H1 (cell line): ENCODE data around the gene DNM2. TPM values are rescaled to one million over a fixed set of nuclear protein-coding genes. Genes with fewer than 3 reads are reported as not detected.

Experiments used
- CTCF ChIA-PET: fragments of 300-600 bp; sonication (Branson Sonifier 250); formaldehyde crosslinking; loops from one replicate; lab custom pipeline; 2021; ENCODE audit not compliant: partially characterized antibody; lab: Charles Lee
- POLR2A ChIA-PET: fragments of 300-600 bp; sonication (Branson Sonifier 250); formaldehyde crosslinking; loops from one replicate; lab custom pipeline; 2021; ENCODE audit warnings: inconsistent platforms; ENCODE audit not compliant: partially characterized antibody; lab: Charles Lee
- DNase-seq, 2 experiments: peaks; one replicate each; pipeline versions ENCODE4 v3.0.0 to v3.0.0-alpha.2; 2010 to 2022; ENCODE audit warnings: low spot score in 2 of 2, low read depth in 1 of 2, mixed read lengths in 1 of 2
- FAIRE-seq: peaks from 2 replicates; lab custom pipeline; 2011; peaks lifted over from hg19 to GRCh38; lab: Jason Lieb, UNC
- H2AFZ ChIP-seq: 2 replicates; pipeline ENCODE4 v1.8.1; 2012; ENCODE audit warnings: low read length, inconsistent platforms
- H2AK5ac ChIP-seq: 2 replicates; pipeline ENCODE4 v1.6.1; 2013; ENCODE audit warnings: low read depth, low read length
- H2BK120ac ChIP-seq: replicated peaks from 2 replicates; pipeline ENCODE3; 2013; ENCODE audit warnings: low read depth, low read length, inconsistent platforms
- H2BK12ac ChIP-seq: 2 replicates; pipeline ENCODE4 v1.6.1; 2013; ENCODE audit warnings: low read depth, low read length
- H2BK15ac ChIP-seq: 2 replicates; pipeline ENCODE4 v1.6.1; 2013; ENCODE audit warnings: low read length
- H2BK20ac ChIP-seq: 2 replicates; pipeline ENCODE4 v1.6.1; 2013; ENCODE audit warnings: low read length
- H2BK5ac ChIP-seq: 2 replicates; pipeline ENCODE4 v1.6.1; 2013; ENCODE audit warnings: low read depth, low read length
- H3K14ac ChIP-seq: 2 replicates; pipeline ENCODE4 v1.6.1; 2013; ENCODE audit warnings: inconsistent platforms; ENCODE audit not compliant: insufficient read length
- H3K18ac ChIP-seq: 2 replicates; pipeline ENCODE4 v1.6.1; 2013; ENCODE audit warnings: low read length; ENCODE audit errors: extremely low read depth
- H3K23ac ChIP-seq: 2 replicates; pipeline ENCODE4 v1.6.1; 2013; ENCODE audit warnings: inconsistent platforms; ENCODE audit not compliant: insufficient read length
- H3K23me2 ChIP-seq: 2 replicates; pipeline ENCODE4 v1.6.1; 2013; ENCODE audit warnings: low read depth, low read length
- H3K27ac ChIP-seq: 2 replicates; pipeline ENCODE4 v1.6.1; 2011; ENCODE audit warnings: low read depth, low read length, inconsistent platforms
- H3K27me3 ChIP-seq, 4 experiments: replicated peaks in 1 of 4; 1 replicate in 1 of 4; 2 replicates in 3 of 4; pipeline versions ENCODE4 v1.6.1 to v1.8.1; 2011 to 2013; ENCODE audit warnings: low read length in 3 of 4, mild to moderate bottlenecking in 3 of 4, inconsistent platforms in 2 of 4, mixed read lengths in 2 of 4, moderate library complexity in 1 of 4; ENCODE audit not compliant: control insufficient read depth in 3 of 4, insufficient read depth in 3 of 4; ENCODE audit errors: extremely low read depth in 1 of 4
- H3K36me3 ChIP-seq, 4 experiments: 2 replicates each; pipeline versions ENCODE4 v1.6.1 to v1.8.1; 2011 to 2013; ENCODE audit warnings: mild to moderate bottlenecking in 4 of 4, low read length in 3 of 4, moderate library complexity in 2 of 4, control low read depth in 1 of 4, inconsistent platforms in 1 of 4; ENCODE audit not compliant: insufficient read depth in 4 of 4, control insufficient read depth in 2 of 4
- H3K4ac ChIP-seq: replicated peaks from 2 replicates; pipeline ENCODE3; 2013; ENCODE audit warnings: low read length, low read depth, mixed read lengths, inconsistent platforms; ENCODE audit not compliant: insufficient read length
- H3K4me1 ChIP-seq, 4 experiments: replicated peaks in 1 of 4; 1 replicate in 1 of 4; 2 replicates in 3 of 4; pipeline versions ENCODE4 v1.6.1 to v1.8.1; 2011 to 2013; ENCODE audit warnings: low read length in 3 of 4, inconsistent platforms in 2 of 4, mixed read lengths in 1 of 4; ENCODE audit not compliant: insufficient read depth in 4 of 4, control insufficient read depth in 3 of 4
- H3K4me2 ChIP-seq, 2 experiments: 2 replicates each; pipeline versions ENCODE4 v1.6.1 to v1.8.1; 2011 to 2013; ENCODE audit warnings: low read depth in 2 of 2, low read length in 2 of 2, control low read depth in 1 of 2, inconsistent platforms in 1 of 2, mild to moderate bottlenecking in 1 of 2; ENCODE audit not compliant: insufficient read depth in 1 of 2
- H3K4me3 ChIP-seq, 4 experiments: fragments of 200-600, 300-600 bp in 1 of 4; sonication (generic), shearing (Covaris generic), sonication (Bioruptor Twin) in 1 of 4; 2 replicates each; pipeline versions ENCODE4 v1.5.1 to v1.8.1; 2011 to 2016; ENCODE audit warnings: low read length in 4 of 4, low read depth in 3 of 4, control low read depth in 2 of 4, inconsistent platforms in 2 of 4, mild to moderate bottlenecking in 2 of 4, mixed read lengths in 1 of 4, moderate library complexity in 1 of 4; ENCODE audit not compliant: insufficient read depth in 2 of 4; ENCODE audit errors: extremely low read depth in 1 of 4
- H3K56ac ChIP-seq: replicated peaks from 2 replicates; pipeline ENCODE3; 2013; ENCODE audit warnings: low read depth, mild to moderate bottlenecking, mixed read lengths, low read length, inconsistent platforms; ENCODE audit not compliant: insufficient read length
- H3K79me1 ChIP-seq: 2 replicates; pipeline ENCODE4 v1.6.1; 2013; ENCODE audit warnings: low read depth, low read length, control low read depth
- H3K79me2 ChIP-seq, 2 experiments: 2 replicates each; pipeline versions ENCODE4 v1.6.1 to v1.8.1; 2012 to 2013; ENCODE audit warnings: low read length in 2 of 2, mild to moderate bottlenecking in 2 of 2, inconsistent platforms in 1 of 2; ENCODE audit not compliant: insufficient read depth in 2 of 2, control insufficient read depth in 1 of 2
- H3K9ac ChIP-seq, 4 experiments: replicated peaks in 1 of 4; 1 replicate in 1 of 4; 2 replicates in 3 of 4; pipeline versions ENCODE4 v1.6.1 to v1.8.1; 2011 to 2013; ENCODE audit warnings: low read depth in 3 of 4, low read length in 3 of 4, control low read depth in 2 of 4, mild to moderate bottlenecking in 2 of 4, moderate library complexity in 2 of 4, inconsistent platforms in 1 of 4; ENCODE audit errors: extremely low read depth in 1 of 4
- H3K9me3 ChIP-seq, 2 experiments: 2 replicates each; pipeline versions ENCODE4 v1.6.1 to v1.8.1; 2012 to 2013; ENCODE audit warnings: mild to moderate bottlenecking in 2 of 2, moderate library complexity in 2 of 2, control low read depth in 1 of 2, inconsistent platforms in 1 of 2, low read depth in 1 of 2, low read length in 1 of 2, mixed read lengths in 1 of 2; ENCODE audit not compliant: insufficient read depth in 2 of 2
- H4K20me1 ChIP-seq, 2 experiments: replicated peaks in 1 of 2; 2 replicates each; pipeline versions ENCODE3 to v1.8.1; 2011 to 2013; ENCODE audit warnings: inconsistent platforms in 2 of 2, low read length in 2 of 2, mild to moderate bottlenecking in 1 of 2; ENCODE audit not compliant: insufficient read depth in 2 of 2, control insufficient read depth in 1 of 2
- H4K5ac ChIP-seq: 2 replicates; pipeline ENCODE4 v1.6.1; 2013; ENCODE audit warnings: low read length, low read depth, mixed read lengths, inconsistent platforms; ENCODE audit not compliant: insufficient read length
- H4K8ac ChIP-seq: 2 replicates; pipeline ENCODE4 v1.8.0; 2013; ENCODE audit warnings: mild to moderate bottlenecking, moderate library complexity, low read length, inconsistent platforms; ENCODE audit not compliant: insufficient read depth; ENCODE audit errors: extremely low read depth
- H4K91ac ChIP-seq: replicated peaks from 2 replicates; pipeline ENCODE3; 2013; ENCODE audit warnings: low read length, mixed read lengths, inconsistent platforms; ENCODE audit not compliant: insufficient read length
- CHD1 ChIP-seq: IDR thresholded peaks from 2 replicates; pipeline ENCODE4 v1.6.1; 2012; ENCODE audit warnings: low read depth, low read length, improper control_type of control experiment
- EGR1 ChIP-seq: IDR thresholded peaks from 2 replicates; pipeline ENCODE4 v1.6.1; 2011; ENCODE audit warnings: low read depth, low read length, borderline replicate concordance
- EP300 ChIP-seq, 2 experiments: IDR thresholded peaks; 1 replicate in 1 of 2; 2 replicates in 1 of 2; pipeline ENCODE4 v1.6.1; 2011 to 2012; ENCODE audit warnings: low read depth in 2 of 2, low read length in 2 of 2, mild to moderate bottlenecking in 2 of 2, borderline replicate concordance in 1 of 2, inconsistent platforms in 1 of 2, moderate library complexity in 1 of 2
- KDM4A ChIP-seq: IDR thresholded peaks from one replicate; pipeline ENCODE4 v1.7.1; 2012; ENCODE audit warnings: low read depth, mild to moderate bottlenecking, moderate library complexity, low read length, inconsistent platforms; ENCODE audit not compliant: severe bottlenecking
- MAFK ChIP-seq: IDR thresholded peaks from 2 replicates; pipeline ENCODE4 v1.6.1; 2012; ENCODE audit warnings: low read depth, mild to moderate bottlenecking, improper control_type of control experiment, low read length
- POLR2A ChIP-seq, 2 experiments: IDR thresholded peaks; 1 replicate in 1 of 2; 2 replicates in 1 of 2; pipeline ENCODE4 v1.6.1; 2011; ENCODE audit warnings: low read depth in 2 of 2, low read length in 2 of 2, mild to moderate bottlenecking in 2 of 2; ENCODE audit errors: control extremely low read depth in 1 of 2
- POLR2AphosphoS5 ChIP-seq: IDR thresholded peaks from 2 replicates; pipeline ENCODE4 v1.6.1; 2011; ENCODE audit warnings: low read depth, low read length
- SIX5 ChIP-seq: IDR thresholded peaks from 2 replicates; pipeline ENCODE4 v1.6.1; 2011; ENCODE audit warnings: mild to moderate bottlenecking, low read depth, low read length
- SRF ChIP-seq: IDR thresholded peaks from 2 replicates; pipeline ENCODE4 v1.6.1; 2011; ENCODE audit warnings: mild to moderate bottlenecking, low read depth, low read length, moderate library complexity
- TAF1 ChIP-seq: IDR thresholded peaks from 2 replicates; pipeline ENCODE4 v1.6.1; 2011; ENCODE audit warnings: mild to moderate bottlenecking, low read depth, low read length
- WGBS, 2 experiments: shearing (Covaris generic) in 1 of 2; methylation state at CpG; one replicate each; pipeline versions ENCODE4 v1.1.6 to v1.1.7; 2013 to 2015; ENCODE audit warnings: low lambda C conversion rate in 2 of 2, mixed read lengths in 2 of 2, inconsistent platforms in 1 of 2, low coverage in 1 of 2, missing lambda C conversion rate in 1 of 2; ENCODE audit not compliant: insufficient replicate concordance in 2 of 2, insufficient coverage in 1 of 2, insufficient read length in 1 of 2; ENCODE audit errors: extremely low coverage in 1 of 2, missing lambda C conversion rate in 1 of 2; 5-methylcytosine and 5-hydroxymethylcytosine counted together
- polyA plus RNA-seq, 7 experiments: library from polyadenylated mRNA; depleted of rRNA in 3 of 7; stranded (reverse) in 5 of 7; unstranded in 2 of 7; fragments of >200 nt in 5 of 7; fragments of 200-250 nt in 2 of 7; gene quantifications; 1 replicate in 5 of 7; 2 replicates in 1 of 7; 4 replicates in 1 of 7; pipeline versions ENCODE4 v1.2.1 to v1.2.3, GENCODE V29; 2011 to 2013; ENCODE audit warnings: missing spikeins in 2 of 7, mixed read lengths in 2 of 7
- total RNA-seq: library from RNA; stranded (reverse); fragmentation: NEBNext Ultra II Directional; extraction: Animal tissue kit (Norgen Biotek cat#: 25700); gene quantifications from 2 replicates; pipeline ENCODE4 v1.2.1, GENCODE V29; 2021
- TF ChIP-seq, protein P1 (sequence below), 3 experiments: IDR thresholded peaks; 1 replicate in 2 of 3; 2 replicates in 1 of 3; pipeline versions ENCODE4 v1.5.1 to v1.6.1; 2011; ENCODE audit warnings: low read length in 3 of 3, mild to moderate bottlenecking in 3 of 3, inconsistent platforms in 2 of 3, low read depth in 1 of 3, moderate library complexity in 1 of 3; ENCODE audit not compliant: insufficient read depth in 1 of 3; ENCODE audit errors: control extremely low read depth in 1 of 3

DNM2 gene
- total and polyA plus RNA-seq, 2 of the 8 experiments (the other 6 are each of a cell fraction or from before 2014, with no cell fraction given): 61.9 to 120 TPM

DNA sequence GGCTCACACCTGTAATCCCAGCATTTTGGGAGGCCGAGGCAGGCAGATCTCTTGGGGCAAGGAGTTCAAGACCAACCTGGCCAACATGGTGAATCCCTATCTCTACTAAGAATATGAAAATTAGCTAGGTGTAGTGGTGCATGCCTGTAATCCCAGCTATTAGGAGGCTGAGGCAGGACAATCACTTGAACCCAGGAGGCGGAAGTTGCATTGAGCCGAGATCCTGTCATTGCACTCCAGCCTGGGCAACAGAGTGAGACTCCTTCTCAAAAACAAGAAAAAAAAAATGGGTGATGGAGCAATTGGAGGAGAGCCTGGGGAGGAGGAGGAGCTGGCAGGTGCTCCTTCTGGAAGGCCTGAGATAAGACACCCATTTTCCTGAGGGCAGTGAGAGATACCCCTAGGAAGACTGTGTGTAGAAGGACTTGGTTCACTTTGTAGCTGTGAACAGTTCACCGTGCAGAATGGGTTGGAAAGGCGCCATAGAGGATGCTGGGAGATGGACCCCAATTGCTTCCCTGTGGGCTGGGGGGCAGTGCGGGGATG is 144.8 kb downstream of the DNM2 start:
- Histone ChIP-seq H4K8ac (no peak overlapping the region), H4K91ac (no peak overlapping the region), H3K9ac (no peak overlapping the region), H4K5ac (no peak overlapping the region), H3K56ac (no peak overlapping the region), H3K79me2 (no peaks in the 10 kb centered on the region), H3K9me3 (no peaks in the 10 kb centered on the region), H2BK15ac (no peak overlapping the region), H2BK5ac (no peak overlapping the region), H3K27ac (no peak overlapping the region), H3K23me2 (no peaks in the 10 kb centered on the region), H3K36me3 (no peaks in the 10 kb centered on the region), H2AFZ (no peak overlapping the region), H3K4ac (no peak overlapping the region), H3K4me1 (no peaks in the 10 kb centered on the region), H2BK120ac (no peak overlapping the region), H3K4me3 (no peak overlapping the region), H2AK5ac (no peak overlapping the region), H2BK12ac (no peak overlapping the region), H3K4me2 (no peak overlapping the region), H3K14ac (no peak overlapping the region), H3K23ac (no peak overlapping the region), H3K27me3 (no peaks in the 10 kb centered on the region; a peak in 1 of 7 replicates), H3K18ac (no peak overlapping the region), H4K20me1 (no peaks in the 10 kb centered on the region), H3K79me1 (no peaks in the 10 kb centered on the region), H2BK20ac (no peak overlapping the region)
- CTCF ChIA-PET: interaction anchor here (0.9 to 11.3 kb wide), 9 partner anchors 14 to 301 kb away, joined by 3 to 249 read pairs (median 5); partner anchors contain the start of genes C19orf38 and QTRT1
- no peak for FAIRE-seq
- no peak for DNase-seq
- POLR2A ChIA-PET: interaction anchor here (0.6 to 3.1 kb wide), 3 partner anchors 9 to 27 kb away, joined by 3 to 21 read pairs (median 4); partner anchors contain the start of gene TMED1
- 87% methylated on average over 6 of the region's 6 CpGs; no CpG with 5 or more reads in 1 of the 2 experiments for WGBS, 2 experiments
- TF ChIP-seq POLR2A (IDR thresholded peaks at IDR 0.05; ENCODE audit: control extremely low read depth in 1 of 2, low read depth in 2 of 2, low read length in 2 of 2): no peak
- TF ChIP-seq KDM4A: no peak
- no peak for TF ChIP-seq EGR1
- TF ChIP-seq SIX5: no peak
- no peak for TF ChIP-seq SRF
- TF ChIP-seq POLR2AphosphoS5: no peak
- TF ChIP-seq MAFK: no peak
- no peak for TF ChIP-seq TAF1
- TF ChIP-seq CHD1: no peak
- TF ChIP-seq EP300 (IDR thresholded peaks at IDR 0.05; ENCODE audit: borderline replicate concordance in 1 of 2, low read depth in 2 of 2, low read length in 2 of 2): no peak
- TF ChIP-seq, protein P1, sequence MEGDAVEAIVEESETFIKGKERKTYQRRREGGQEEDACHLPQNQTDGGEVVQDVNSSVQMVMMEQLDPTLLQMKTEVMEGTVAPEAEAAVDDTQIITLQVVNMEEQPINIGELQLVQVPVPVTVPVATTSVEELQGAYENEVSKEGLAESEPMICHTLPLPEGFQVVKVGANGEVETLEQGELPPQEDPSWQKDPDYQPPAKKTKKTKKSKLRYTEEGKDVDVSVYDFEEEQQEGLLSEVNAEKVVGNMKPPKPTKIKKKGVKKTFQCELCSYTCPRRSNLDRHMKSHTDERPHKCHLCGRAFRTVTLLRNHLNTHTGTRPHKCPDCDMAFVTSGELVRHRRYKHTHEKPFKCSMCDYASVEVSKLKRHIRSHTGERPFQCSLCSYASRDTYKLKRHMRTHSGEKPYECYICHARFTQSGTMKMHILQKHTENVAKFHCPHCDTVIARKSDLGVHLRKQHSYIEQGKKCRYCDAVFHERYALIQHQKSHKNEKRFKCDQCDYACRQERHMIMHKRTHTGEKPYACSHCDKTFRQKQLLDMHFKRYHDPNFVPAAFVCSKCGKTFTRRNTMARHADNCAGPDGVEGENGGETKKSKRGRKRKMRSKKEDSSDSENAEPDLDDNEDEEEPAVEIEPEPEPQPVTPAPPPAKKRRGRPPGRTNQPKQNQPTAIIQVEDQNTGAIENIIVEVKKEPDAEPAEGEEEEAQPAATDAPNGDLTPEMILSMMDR (IDR thresholded peaks at IDR 0.05; ENCODE audit: control extremely low read depth in 1 of 3, insufficient read depth in 1 of 3, low read depth in 1 of 3, low read length in 3 of 3): no peak
